ENCODE data around the gene PNLIPRP2.

PNLIPRP2 gene

DNA sequence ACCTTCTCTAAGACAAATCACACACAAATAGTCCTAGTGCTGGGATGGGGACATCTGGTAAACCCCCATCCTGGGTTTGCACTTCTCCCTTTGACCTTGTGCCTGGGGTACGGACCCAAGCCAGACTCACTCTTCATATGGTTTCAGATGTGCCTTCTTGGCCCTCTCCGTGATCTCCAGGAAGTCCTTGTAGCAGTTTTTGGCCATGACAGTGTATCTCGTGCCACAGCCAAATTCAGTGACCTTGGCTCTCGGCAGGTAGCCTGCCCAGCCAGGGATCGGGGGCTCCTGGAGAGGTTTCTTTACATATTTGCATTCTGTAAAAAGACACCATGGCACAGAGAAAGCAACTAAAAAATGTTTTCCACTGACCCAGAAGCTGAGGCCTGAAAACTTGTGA, 43.9 kb downstream of the PNLIPRP2 start:
- FAIRE-seq, result no peak
- DNase-seq (ENCODE audit: insufficient read length, low spot score), result no peak
- TF ChIP-seq, protein P1, sequence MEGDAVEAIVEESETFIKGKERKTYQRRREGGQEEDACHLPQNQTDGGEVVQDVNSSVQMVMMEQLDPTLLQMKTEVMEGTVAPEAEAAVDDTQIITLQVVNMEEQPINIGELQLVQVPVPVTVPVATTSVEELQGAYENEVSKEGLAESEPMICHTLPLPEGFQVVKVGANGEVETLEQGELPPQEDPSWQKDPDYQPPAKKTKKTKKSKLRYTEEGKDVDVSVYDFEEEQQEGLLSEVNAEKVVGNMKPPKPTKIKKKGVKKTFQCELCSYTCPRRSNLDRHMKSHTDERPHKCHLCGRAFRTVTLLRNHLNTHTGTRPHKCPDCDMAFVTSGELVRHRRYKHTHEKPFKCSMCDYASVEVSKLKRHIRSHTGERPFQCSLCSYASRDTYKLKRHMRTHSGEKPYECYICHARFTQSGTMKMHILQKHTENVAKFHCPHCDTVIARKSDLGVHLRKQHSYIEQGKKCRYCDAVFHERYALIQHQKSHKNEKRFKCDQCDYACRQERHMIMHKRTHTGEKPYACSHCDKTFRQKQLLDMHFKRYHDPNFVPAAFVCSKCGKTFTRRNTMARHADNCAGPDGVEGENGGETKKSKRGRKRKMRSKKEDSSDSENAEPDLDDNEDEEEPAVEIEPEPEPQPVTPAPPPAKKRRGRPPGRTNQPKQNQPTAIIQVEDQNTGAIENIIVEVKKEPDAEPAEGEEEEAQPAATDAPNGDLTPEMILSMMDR (IDR thresholded peaks at IDR 0.05; ENCODE audit: insufficient read depth, missing control alignments), result no peak

DNA sequence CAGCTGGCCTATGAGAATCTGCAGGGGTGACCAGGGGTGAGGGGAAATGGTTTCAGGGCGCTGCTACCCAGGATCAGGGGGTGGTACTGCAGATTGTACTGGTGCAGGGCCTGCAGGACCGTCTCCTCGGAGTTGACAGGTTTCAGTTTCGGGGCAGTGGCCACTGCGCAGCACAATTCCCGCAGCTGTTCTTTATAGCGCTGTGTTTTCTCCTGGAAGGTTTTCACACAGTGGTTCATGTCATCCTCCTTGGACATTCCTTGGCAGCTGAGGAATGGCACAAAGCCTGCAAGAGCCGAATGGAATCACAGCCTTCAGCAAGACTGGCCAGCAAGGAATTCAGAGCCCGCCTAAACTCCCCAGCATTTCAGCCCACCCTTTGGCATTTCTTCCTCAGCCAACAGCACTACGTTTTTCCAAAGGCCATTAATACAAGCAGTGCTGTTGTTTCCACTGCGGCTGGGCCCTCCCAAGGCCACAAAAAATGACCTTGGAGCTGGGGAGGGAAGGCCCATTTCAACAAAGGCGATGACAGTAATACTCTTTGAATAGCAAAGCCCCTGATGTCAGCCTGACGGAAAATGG, 44.9 kb downstream of the PNLIPRP2 start:
- FAIRE-seq (no peak), DNase-seq (ENCODE audit: insufficient read length, low spot score) (no peak)
- TF ChIP-seq, protein P1 (IDR thresholded peaks at IDR 0.05; ENCODE audit: insufficient read depth, missing control alignments), result no peak

DNA sequence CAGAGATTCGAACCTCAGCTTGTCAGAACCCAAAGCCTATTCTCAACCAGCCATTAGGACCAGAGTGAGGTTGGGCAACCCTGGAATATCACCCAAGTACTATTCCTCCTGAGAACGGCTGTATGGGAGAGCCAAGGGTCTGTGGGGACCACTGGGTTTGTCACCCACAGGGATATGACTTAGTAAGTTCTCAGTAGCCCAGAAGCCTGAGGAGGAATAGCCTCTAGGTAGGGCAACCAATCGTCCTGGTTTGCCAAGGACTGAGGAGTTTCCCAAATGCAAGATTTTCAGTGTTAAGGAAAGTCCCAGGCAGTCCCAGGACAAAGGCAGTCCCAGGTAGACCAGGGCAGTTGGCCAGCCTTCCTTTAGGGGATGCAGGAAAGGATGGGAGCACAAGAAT, 46.7 kb downstream of the PNLIPRP2 start:
- FAIRE-seq, result no peak

DNA sequence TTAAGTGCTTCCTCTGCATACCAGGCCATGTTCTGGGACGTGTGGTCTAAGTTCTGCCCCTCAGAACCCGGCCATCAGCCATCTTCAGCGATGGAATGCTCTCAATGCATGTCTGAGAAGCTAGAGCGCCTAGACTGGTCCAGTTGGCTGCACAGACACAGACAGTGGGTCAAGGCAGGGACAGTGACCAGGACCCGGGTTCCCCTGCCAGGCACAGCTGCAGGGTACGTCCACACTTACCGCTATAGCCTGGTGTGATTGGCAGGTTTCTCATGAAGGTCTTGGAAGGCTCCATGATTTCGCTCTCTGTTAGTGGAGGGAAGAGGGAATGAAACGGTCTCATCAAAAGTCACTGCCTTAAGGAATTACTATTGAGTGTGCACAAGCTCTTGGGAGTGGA, 47.3 kb downstream of the PNLIPRP2 start:
- TF ChIP-seq, protein P1 (IDR thresholded peaks at IDR 0.05; ENCODE audit: insufficient read depth, missing control alignments), result no peak
- FAIRE-seq, result no peak
- DNase-seq (ENCODE audit: insufficient read length, low spot score), result no peak

More for the DNA sequence above, 46.7 kb downstream of the PNLIPRP2 start:
- TF ChIP-seq, protein P1 (IDR thresholded peaks at IDR 0.05; ENCODE audit: insufficient read depth, missing control alignments), result no peak
- no peak for DNase-seq (ENCODE audit: insufficient read length, low spot score)

DNA sequence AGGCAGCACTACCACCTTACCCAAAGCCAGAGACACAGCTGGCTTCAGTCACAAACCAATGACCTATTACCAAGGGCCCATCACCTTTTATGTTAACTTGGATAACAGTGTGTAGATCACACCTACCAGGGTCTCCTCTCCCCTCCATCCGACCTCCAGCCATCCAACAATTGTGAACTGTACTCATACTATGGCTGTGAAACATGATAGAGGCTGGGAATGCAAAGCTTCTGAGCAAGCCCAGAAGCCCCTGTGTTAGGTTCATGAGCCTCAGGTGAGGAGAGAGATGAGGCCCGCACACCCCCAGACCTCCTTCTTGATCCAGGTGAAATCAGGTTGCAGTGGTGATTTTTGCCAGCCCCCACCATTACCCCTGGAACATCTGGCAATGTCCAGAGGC, 47.7 kb downstream of the PNLIPRP2 start:
- FAIRE-seq, result no peak
- no peak for DNase-seq (ENCODE audit: insufficient read length, low spot score)
- TF ChIP-seq, protein P1 (IDR thresholded peaks at IDR 0.05; ENCODE audit: insufficient read depth, missing control alignments), result no peak

DNA sequence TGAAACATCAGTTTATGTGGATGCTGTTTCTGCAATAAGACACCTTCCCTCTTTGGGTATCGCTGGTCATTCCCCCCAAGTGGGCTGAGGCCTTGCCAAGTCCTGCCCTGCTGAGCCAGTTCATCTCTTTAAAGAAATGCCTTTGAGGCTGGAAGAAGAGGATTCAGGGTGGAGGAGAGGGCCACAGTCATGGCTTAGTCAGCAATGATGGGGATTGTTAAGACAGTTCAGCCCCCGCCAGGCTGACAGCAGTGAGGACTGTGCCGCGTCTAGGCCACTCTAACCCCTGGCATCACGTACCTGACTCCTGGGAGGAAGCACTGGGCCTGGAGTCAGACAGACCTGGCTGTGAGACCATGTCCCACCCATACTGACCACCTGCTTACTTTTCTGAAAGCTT, 48.3 kb downstream of the PNLIPRP2 start:
- DNase-seq (ENCODE audit: insufficient read length, low spot score) (no peak), FAIRE-seq (no peak)
- TF ChIP-seq, protein P1 (IDR thresholded peaks at IDR 0.05; ENCODE audit: insufficient read depth, missing control alignments), result no peak

DNA sequence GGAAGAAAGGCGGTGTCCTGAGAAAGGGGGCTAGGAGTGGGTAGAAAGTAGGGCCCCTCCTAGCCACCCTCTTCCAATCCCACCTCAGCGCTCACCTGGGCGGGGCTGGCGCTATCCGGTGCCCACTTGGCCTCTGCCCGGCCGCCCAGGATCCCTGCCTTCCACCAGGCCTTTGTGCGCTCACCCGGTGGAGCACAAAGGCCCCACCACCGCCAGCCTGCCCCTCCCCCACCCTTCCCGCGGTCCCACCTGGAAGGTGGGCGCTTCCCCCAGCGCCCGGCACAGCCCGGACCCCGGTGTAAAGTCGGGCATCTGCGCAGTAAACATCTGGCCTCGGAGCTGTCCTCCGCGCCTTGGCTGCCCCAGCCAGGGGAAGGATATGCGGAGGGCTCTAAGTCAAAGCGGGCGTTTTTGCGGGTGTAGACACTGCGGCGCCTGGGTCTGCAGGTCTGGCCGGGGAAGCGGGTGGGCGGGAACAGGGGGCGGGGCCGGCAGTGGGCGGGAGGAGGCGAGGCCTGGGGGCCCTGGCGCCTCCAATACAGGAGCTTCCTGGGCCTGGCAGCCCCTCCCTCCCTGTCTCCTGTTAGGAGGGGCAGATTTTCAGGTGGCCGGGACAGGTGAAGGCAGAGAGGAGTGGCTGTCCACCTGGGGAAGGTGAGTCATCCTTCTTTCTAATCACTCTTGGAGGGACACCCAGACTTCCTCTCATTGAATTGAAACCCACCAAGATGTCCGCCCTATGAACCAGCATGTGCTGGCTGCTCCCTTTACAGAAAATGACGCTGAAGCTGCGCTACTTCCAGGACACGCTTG, 49.3 kb downstream of the PNLIPRP2 start:
- DNase-seq (ENCODE audit: insufficient read length, low spot score), result no peak

More for the DNA sequence above, 49.3 kb downstream of the PNLIPRP2 start:
- TF ChIP-seq, protein P1 (IDR thresholded peaks at IDR 0.05; ENCODE audit: insufficient read depth, missing control alignments), result no peak
- no peak for FAIRE-seq

Measured in D721Med (cell line).